ENCODE measurements around the gene OTOA. TPM values are rescaled to one million over a fixed set of nuclear protein-coding genes. Genes with fewer than 3 reads are reported as not detected.

OTOA gene
- total and polyA plus RNA-seq, 2 donors (not counting 3 experiments of a cell fraction or from before 2014, with no cell fraction given), result 0.22 TPM; not detected in 1

- POLR2A ChIA-PET, result no interaction called here
- H3K27me3 ChIP-seq (ENCODE audit: control insufficient read depth in 2 of 2, insufficient read depth in 2 of 2, low read length in 2 of 2), result no peaks in the 10 kb centered on the region
- H3K4me3 ChIP-seq (replicated peaks in 1 of 3; ENCODE audit: insufficient read depth in 1 of 3, low read depth in 1 of 3, low read length in 3 of 3), result no peak overlapping the region
- dilution Hi-C loops (cut with MboI; ENCODE audit: extremely low pct_ligation_motif_present, low sequenced_read_pairs) (no loop called here), intact Hi-C loops (cut with micrococcal nuclease) (loop anchor here (10.0 kb wide), 1 partner anchor 1445 kb away; no protein-coding TSS in a partner anchor)
- no peak overlapping the region for H3K27ac ChIP-seq (ENCODE audit: insufficient read depth, low read depth, low read length)
- H3K36me3 ChIP-seq (ENCODE audit: control insufficient read depth in 2 of 2, extremely low read depth in 1 of 2, insufficient read depth in 2 of 2, low read length in 2 of 2), result peaks cover under 1 to 6% of the 10 kb centered on the region in 2 experiments
- DNase-seq (ENCODE audit: low read depth, low spot score) (no peak), FAIRE-seq (no peak)
- no peak overlapping the region for H3K4me2 ChIP-seq (ENCODE audit: insufficient read depth, low read length)
- H3K9me3 ChIP-seq (replicated peaks; ENCODE audit: control insufficient read depth, insufficient read depth, low read length), result no peaks in the 10 kb centered on the region
- TF ChIP-seq, protein P1, sequence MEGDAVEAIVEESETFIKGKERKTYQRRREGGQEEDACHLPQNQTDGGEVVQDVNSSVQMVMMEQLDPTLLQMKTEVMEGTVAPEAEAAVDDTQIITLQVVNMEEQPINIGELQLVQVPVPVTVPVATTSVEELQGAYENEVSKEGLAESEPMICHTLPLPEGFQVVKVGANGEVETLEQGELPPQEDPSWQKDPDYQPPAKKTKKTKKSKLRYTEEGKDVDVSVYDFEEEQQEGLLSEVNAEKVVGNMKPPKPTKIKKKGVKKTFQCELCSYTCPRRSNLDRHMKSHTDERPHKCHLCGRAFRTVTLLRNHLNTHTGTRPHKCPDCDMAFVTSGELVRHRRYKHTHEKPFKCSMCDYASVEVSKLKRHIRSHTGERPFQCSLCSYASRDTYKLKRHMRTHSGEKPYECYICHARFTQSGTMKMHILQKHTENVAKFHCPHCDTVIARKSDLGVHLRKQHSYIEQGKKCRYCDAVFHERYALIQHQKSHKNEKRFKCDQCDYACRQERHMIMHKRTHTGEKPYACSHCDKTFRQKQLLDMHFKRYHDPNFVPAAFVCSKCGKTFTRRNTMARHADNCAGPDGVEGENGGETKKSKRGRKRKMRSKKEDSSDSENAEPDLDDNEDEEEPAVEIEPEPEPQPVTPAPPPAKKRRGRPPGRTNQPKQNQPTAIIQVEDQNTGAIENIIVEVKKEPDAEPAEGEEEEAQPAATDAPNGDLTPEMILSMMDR (IDR thresholded peaks at IDR 0.05; ENCODE audit: extremely low read depth in 1 of 2, insufficient read depth in 1 of 2, low read depth in 1 of 2, low read length in 2 of 2), result no peak
- TF ChIP-seq FOS (IDR thresholded peaks at IDR 0.05; ENCODE audit: borderline replicate concordance, insufficient read depth, low read length) (no peak), JUN (IDR thresholded peaks at IDR 0.05; ENCODE audit: borderline replicate concordance, insufficient read depth, insufficient read length, low read depth) (no peak), GATA2 (IDR thresholded peaks at IDR 0.05; ENCODE audit: insufficient read depth, insufficient read length, low read depth, low read length) (no peak), EZH2 (IDR thresholded peaks at IDR 0.05; ENCODE audit: borderline replicate concordance, low read depth, low read length, severe bottlenecking) (no peak), POLR2A (IDR thresholded peaks at IDR 0.05; ENCODE audit: low read depth, low read length) (no peak), POLR2AphosphoS5 (IDR thresholded peaks at IDR 0.05; ENCODE audit: insufficient read depth, low read depth, low read length) (no peak), MYC (IDR thresholded peaks at IDR 0.05; ENCODE audit: low read depth, low read length) (no peak)
- TF ChIP-seq, protein P2, sequence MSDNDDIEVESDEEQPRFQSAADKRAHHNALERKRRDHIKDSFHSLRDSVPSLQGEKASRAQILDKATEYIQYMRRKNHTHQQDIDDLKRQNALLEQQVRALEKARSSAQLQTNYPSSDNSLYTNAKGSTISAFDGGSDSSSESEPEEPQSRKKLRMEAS (IDR thresholded peaks at IDR 0.05; ENCODE audit: insufficient read depth, insufficient read length), result no peak
- H3K9ac ChIP-seq (replicated peaks; ENCODE audit: extremely low read depth, insufficient read depth, low read length), result no peak overlapping the region
- no peaks in the 10 kb centered on the region for H4K20me1 ChIP-seq (replicated peaks; ENCODE audit: control insufficient read depth, extremely low read depth, insufficient read depth, low read length)
- no peaks in the 10 kb centered on the region for H3K9me1 ChIP-seq (replicated peaks; ENCODE audit: control insufficient read depth, extremely low read depth, insufficient read depth, low read length)
- H3K4me1 ChIP-seq (ENCODE audit: control insufficient read depth, extremely low read depth, insufficient read depth, low read length), result no peaks in the 10 kb centered on the region
- CTCF ChIA-PET, result interaction anchor here (0.8 to 1.9 kb wide), 4 partner anchors 18 to 67 kb away, joined by 3 to 7 read pairs (median 4); partner anchors contain the start of gene IGSF6
- peaks cover 24% of the 10 kb centered on the region for H3K79me2 ChIP-seq (ENCODE audit: control insufficient read depth, insufficient read depth, low read length)
- BruUV-seq (replicated peaks), result no TSS peak
- H2AFZ ChIP-seq (ENCODE audit: low read depth, low read length), result no peak overlapping the region
Observed at GRCh38 chr16:21619765-21620425, 43.9 kb upstream of the OTOA start.

Data from endothelial cell of umbilical vein (primary cell).